22Rv1 (cell line): Measurements from ENCODE around the gene USP34.

Source experiments
- CTCF ChIP-seq: fragments of 450-650 bp; IDR thresholded peaks from 2 replicates; pipeline ENCODE4 v1.5.1; 2017; ENCODE audit warnings: mild to moderate bottlenecking
- ZFX ChIP-seq: fragments of 450-650 bp; IDR thresholded peaks from 2 replicates; pipeline ENCODE4 v1.6.1; 2017; ENCODE audit warnings: antibody characterized with exemption, borderline replicate concordance

DNA sequence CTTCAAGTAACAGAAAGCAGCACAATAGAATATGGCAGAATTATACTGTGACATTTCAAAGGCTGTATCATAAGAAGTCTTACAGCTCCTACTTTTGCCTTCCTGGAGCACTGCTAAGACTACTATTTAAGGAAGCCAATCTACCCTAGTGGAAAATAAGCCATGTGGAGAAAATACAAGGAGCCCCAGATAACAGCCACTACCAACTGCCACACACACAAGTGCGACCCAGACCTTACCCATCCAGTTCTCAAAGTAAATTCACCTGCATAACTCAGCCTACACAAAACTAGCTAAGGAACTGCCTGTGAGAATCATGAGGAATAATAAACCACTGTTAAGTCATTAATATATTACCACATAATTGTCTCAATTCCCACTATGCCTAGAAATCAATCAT lies 66.4 kb downstream of the USP34 start:
- TF ChIP-seq CTCF (no peak), ZFX (no peak)
